IPS-18c (cell line): Measurements from ENCODE around the gene CDKN2A.

ENCODE experiments used
- H3K4me3 ChIP-seq: 2 replicates; pipeline ENCODE4 v1.7.0; 2013; ENCODE audit warnings: low read depth, mild to moderate bottlenecking, low read length, moderate library complexity; ENCODE audit not compliant: insufficient read depth
- H3K9me3 ChIP-seq: one replicate; pipeline ENCODE4 v1.6.1; 2013; ENCODE audit warnings: mild to moderate bottlenecking, low read length, moderate library complexity; ENCODE audit not compliant: control insufficient read depth, insufficient read depth

CDKN2A gene

GRCh38 chr9:21991072-21991959 is 2.9 kb downstream of the CDKN2A start:
- no peak overlapping the region for H3K4me3 ChIP-seq
- H3K9me3 ChIP-seq: no peaks in the 10 kb centered on the region

- Histone ChIP-seq H3K4me3 (peak overlapping the region; percentile 32; the same call in 1 of the 2 replicates), H3K9me3 (no peaks in the 10 kb centered on the region)
These were observed 4.6 kb downstream of the CDKN2A start for GRCh38 chr9:21989440-21990189.

- no peaks in the 10 kb centered on the region for H3K9me3 ChIP-seq
- no peak overlapping the region for H3K4me3 ChIP-seq
These were observed 5.9 kb downstream of the CDKN2A start for GRCh38 chr9:21988056-21988990.

- no peak overlapping the region for H3K4me3 ChIP-seq
- no peaks in the 10 kb centered on the region for H3K9me3 ChIP-seq
These were observed 8.1 kb downstream of the CDKN2A start for GRCh38 chr9:21985964-21986667.

GRCh38 chr9:21984101-21984500 is 10.1 kb downstream of the CDKN2A start:
- no peaks in the 10 kb centered on the region for H3K9me3 ChIP-seq
- H3K4me3 ChIP-seq: no peak overlapping the region

- Histone ChIP-seq H3K9me3 (no peaks in the 10 kb centered on the region), H3K4me3 (no peak overlapping the region)
These were observed 10.6 kb downstream of the CDKN2A start for GRCh38 chr9:21983561-21983935.

DNA sequence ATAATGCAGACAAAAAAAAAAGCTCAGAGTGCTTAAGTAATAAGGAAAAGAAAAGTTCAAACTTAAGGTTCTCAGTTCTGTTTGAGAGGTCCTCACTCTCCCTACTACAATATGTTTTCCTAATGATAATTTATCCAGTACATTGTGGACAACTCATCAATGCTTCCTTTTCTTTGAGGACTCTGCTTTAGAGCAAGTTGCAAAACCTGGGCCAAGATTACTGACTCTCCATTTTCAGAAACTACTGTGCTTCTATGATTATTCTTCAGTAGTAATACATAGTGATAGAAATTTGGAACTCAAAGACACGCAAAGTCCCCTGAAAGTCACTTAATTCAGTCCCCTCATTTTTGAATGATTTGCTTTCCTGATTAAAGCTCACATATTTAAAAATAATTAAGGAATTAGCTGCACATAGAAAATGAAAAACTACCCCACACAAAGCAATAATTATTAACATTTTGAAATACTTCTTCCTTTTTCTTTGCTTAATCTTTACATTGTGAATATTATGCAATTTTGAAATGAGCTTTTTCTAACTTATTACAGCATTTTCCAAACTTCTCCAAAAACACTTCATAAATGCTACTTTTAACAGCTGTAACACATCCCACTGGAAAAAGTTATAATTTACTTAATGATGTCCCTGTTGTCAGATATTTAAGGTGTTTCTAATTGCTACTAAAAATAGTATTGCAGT is 11.2 kb downstream of the CDKN2A start:
- Histone ChIP-seq H3K4me3 (no peak overlapping the region), H3K9me3 (no peaks in the 10 kb centered on the region)

GRCh38 chr9:21982391-21982790 is 11.8 kb downstream of the CDKN2A start:
- Histone ChIP-seq H3K4me3 (no peak overlapping the region), H3K9me3 (no peaks in the 10 kb centered on the region)

DNA sequence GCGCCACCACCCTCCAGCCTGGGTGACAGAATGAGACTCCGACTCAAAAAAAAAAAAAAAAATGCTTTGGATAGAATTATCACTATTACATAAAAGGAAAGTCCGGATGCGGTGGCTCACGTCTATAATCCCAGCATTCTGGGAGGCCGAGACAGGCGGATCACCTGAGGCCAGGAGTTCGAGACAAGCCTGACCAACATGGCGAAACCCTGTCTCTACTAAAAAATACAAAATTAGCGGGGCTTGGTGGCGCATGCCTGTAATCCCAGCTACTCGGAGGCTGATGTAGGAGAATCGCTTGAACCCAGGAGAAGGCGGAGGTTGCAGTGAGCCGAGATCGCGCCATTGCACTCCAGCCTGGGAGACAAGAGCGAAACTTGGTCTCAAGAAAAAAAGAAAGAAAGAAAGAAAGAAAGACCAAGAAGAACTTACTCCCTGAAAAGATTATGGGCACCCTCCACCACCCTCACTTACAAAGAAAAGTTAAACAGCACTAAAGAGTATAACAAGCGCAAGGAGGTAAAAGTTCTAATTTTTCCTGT is 17.8 kb downstream of the CDKN2A start:
- Histone ChIP-seq H3K4me3 (no peak overlapping the region), H3K9me3 (no peaks in the 10 kb centered on the region)

DNA sequence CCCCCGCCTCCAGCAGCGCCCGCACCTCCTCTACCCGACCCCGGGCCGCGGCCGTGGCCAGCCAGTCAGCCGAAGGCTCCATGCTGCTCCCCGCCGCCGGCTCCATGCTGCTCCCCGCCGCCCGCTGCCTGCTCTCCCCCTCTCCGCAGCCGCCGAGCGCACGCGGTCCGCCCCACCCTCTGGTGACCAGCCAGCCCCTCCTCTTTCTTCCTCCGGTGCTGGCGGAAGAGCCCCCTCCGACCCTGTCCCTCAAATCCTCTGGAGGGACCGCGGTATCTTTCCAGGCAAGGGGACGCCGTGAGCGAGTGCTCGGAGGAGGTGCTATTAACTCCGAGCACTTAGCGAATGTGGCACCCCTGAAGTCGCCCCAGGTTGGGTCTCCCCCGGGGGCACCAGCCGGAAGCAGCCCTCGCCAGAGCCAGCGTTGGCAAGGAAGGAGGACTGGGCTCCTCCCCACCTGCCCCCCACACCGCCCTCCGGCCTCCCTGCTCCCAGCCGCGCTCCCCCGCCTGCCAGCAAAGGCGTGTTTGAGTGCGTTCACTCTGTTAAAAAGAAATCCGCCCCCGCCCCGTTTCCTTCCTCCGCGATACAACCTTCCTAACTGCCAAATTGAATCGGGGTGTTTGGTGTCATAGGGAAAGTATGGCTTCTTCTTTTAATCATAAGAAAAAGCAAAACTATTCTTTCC is 19.3 kb downstream of the CDKN2A start:
- Histone ChIP-seq H3K9me3 (no peaks in the 10 kb centered on the region), H3K4me3 (peak overlapping the region; percentile 52)

GRCh38 chr9:21974343-21974721 is 19.9 kb downstream of the CDKN2A start:
- no peaks in the 10 kb centered on the region for H3K9me3 ChIP-seq
- peak overlapping the region; percentile 52 for H3K4me3 ChIP-seq

DNA sequence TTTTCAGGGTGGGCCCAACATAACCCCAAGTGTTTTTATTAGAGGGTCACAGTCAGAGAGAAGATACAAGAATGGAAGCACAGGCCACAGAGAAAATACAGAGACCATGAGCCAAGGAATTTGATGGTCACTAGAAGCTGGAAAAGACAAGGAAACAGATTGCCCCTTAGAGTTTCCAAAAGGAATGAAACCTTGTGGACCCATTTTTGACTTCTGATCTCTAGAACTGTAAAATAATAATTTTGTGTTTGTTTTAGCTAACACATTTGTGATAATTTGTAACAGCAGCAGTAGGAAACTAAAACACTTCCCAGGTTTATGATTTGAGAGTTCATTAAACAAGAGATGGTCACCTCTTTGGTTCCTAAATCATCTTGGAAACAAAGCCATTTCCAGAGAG is 21.8 kb downstream of the CDKN2A start:
- H3K9me3 ChIP-seq: no peaks in the 10 kb centered on the region
- no peak overlapping the region for H3K4me3 ChIP-seq

- H3K4me3 ChIP-seq: no peak overlapping the region
- H3K9me3 ChIP-seq: no peaks in the 10 kb centered on the region
These were observed 23.2 kb downstream of the CDKN2A start for GRCh38 chr9:21970800-21971640.

GRCh38 chr9:21969951-21970799 is 24.0 kb downstream of the CDKN2A start:
- Histone ChIP-seq H3K4me3 (no peak overlapping the region), H3K9me3 (no peaks in the 10 kb centered on the region)
